Loucy (cell line): ENCODE measurements around the gene DRP2.

Experiments
- H2AFZ ChIP-seq: fragments of 200-600 bp; sonication (generic); 2 replicates; pipeline ENCODE4 v1.6.0; 2016; ENCODE audit warnings: antibody characterized with exemption, mild to moderate bottlenecking, low read length, moderate library complexity
- H3F3A ChIP-seq: fragments of 200-600 bp; 2 replicates; pipeline ENCODE4 v1.6.0; 2016; ENCODE audit warnings: antibody characterized with exemption, low read depth, mild to moderate bottlenecking
- H3K27me3 ChIP-seq: fragments of 200-600 bp; sonication (generic); 2 replicates; pipeline ENCODE4 v1.6.1; 2014; ENCODE audit warnings: low read length, mild to moderate bottlenecking; ENCODE audit not compliant: insufficient read depth, poor library complexity, severe bottlenecking
- H3K36me3 ChIP-seq: fragments of 200-600 bp; sonication (generic); 2 replicates; pipeline ENCODE4 v1.6.1; 2016; ENCODE audit warnings: low read length; ENCODE audit not compliant: insufficient read depth
- H3K4me1 ChIP-seq: fragments of 200-600 bp; sonication (generic); 2 replicates; pipeline ENCODE4 v1.5.1; 2014; ENCODE audit warnings: low read length, mild to moderate bottlenecking; ENCODE audit not compliant: insufficient read depth, poor library complexity, severe bottlenecking
- H3K4me2 ChIP-seq: fragments of 200-600 bp; sonication (generic); 2 replicates; pipeline ENCODE4 v1.6.0; 2014; ENCODE audit warnings: antibody characterized with exemption, low read length, low read depth, mild to moderate bottlenecking; ENCODE audit not compliant: poor library complexity, severe bottlenecking
- H3K4me3 ChIP-seq: fragments of 200-600 bp; sonication (generic); 2 replicates; pipeline ENCODE4 v1.5.1; 2014; ENCODE audit warnings: low read length, mild to moderate bottlenecking, mixed read lengths; ENCODE audit not compliant: poor library complexity, severe bottlenecking
- H3K79me2 ChIP-seq: fragments of 200-600 bp; sonication (generic); 2 replicates; pipeline ENCODE4 v1.6.1; 2014; ENCODE audit warnings: low read length; ENCODE audit not compliant: insufficient read depth
- H3K9ac ChIP-seq: fragments of 200-600 bp; sonication (generic); 2 replicates; pipeline ENCODE4 v1.6.0; 2014; ENCODE audit warnings: mild to moderate bottlenecking, low read depth, low read length, moderate library complexity; ENCODE audit not compliant: poor library complexity, severe bottlenecking
- H3K9me2 ChIP-seq: fragments of 200-600 bp; sonication (generic); replicated peaks from 2 replicates; pipeline ENCODE4 v1.6.1; 2016; ENCODE audit warnings: low read depth, low read length, mixed read lengths
- H3K9me3 ChIP-seq: fragments of 200-600 bp; sonication (generic); 2 replicates; pipeline ENCODE4 v1.6.1; 2014; ENCODE audit warnings: mild to moderate bottlenecking, antibody characterized with exemption, low read length, low read depth; ENCODE audit not compliant: insufficient read depth
- H4K20me1 ChIP-seq: fragments of 200-600 bp; sonication (generic); 2 replicates; pipeline ENCODE4 v1.6.0; 2014; ENCODE audit warnings: antibody characterized with exemption, low read length, mild to moderate bottlenecking; ENCODE audit not compliant: insufficient read depth, poor library complexity, severe bottlenecking
- CTCF ChIP-seq: fragments of 200-600 bp; sonication (generic); conservative IDR thresholded peaks from 2 replicates; pipeline ENCODE4 v1.5.1; 2014; ENCODE audit warnings: mild to moderate bottlenecking, antibody characterized with exemption, low read length
- EZH2phosphoT487 ChIP-seq: fragments of 200-600 bp; IDR thresholded peaks from 2 replicates; pipeline ENCODE4 v1.6.1; 2018; ENCODE audit warnings: antibody characterized with exemption, mild to moderate bottlenecking, moderate library complexity, borderline replicate concordance

DRP2 gene

DNA sequence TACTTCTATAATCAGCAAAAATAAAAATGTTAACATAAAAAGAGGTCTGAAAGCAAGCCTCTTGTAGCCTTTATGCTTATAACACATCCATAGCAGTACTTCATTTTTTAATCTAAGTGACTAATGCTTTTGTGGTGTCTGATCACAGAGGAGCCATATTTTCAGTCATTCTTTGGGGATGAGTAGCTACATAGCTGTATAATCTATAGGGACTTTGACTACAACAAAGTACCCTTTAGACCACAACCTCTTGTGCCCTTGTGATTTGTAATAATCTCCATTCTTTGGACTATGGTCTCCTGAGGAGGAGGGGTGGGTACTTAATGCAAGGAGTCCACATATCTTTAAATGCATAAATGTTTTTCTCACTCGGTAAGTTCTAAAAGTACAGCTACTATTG is 9.6 kb downstream of the DRP2 start:
- Histone ChIP-seq H2AFZ (no peak overlapping the region), H3K4me1 (no peaks in the 10 kb centered on the region), H3K79me2 (no peaks in the 10 kb centered on the region), H3K9ac (no peak overlapping the region), H3K36me3 (no peaks in the 10 kb centered on the region), H3F3A (no peaks in the 10 kb centered on the region), H3K4me2 (no peak overlapping the region), H3K27me3 (no peaks in the 10 kb centered on the region), H4K20me1 (no peaks in the 10 kb centered on the region), H3K4me3 (no peak overlapping the region), H3K9me3 (no peaks in the 10 kb centered on the region), H3K9me2 (no peaks in the 10 kb centered on the region)
- TF ChIP-seq EZH2phosphoT487: no peak
- TF ChIP-seq CTCF: no peak

DNA sequence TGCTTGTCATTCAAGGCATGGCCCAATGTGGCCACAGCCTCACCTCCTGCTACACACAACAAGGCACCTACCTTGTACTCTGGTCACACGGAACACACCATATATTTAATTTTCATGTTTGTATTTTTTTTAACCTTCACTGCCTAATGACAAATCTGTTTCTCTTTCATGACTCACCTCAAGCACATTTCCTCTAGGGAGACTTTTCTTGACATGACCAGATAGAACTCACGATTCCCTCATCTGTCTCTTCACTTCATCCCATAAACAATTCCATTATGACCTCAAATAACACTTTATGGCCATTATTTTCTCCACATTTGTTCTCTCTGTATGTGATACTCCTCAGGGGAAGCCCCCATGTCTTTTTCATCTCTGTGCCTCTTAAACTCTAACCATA is 11.1 kb downstream of the DRP2 start:
- Histone ChIP-seq H3K4me3 (no peak overlapping the region), H2AFZ (no peak overlapping the region), H3K36me3 (no peaks in the 10 kb centered on the region), H3K4me1 (no peaks in the 10 kb centered on the region), H3K9me3 (no peaks in the 10 kb centered on the region), H3K9ac (no peak overlapping the region), H3F3A (no peaks in the 10 kb centered on the region), H3K79me2 (no peaks in the 10 kb centered on the region), H3K4me2 (no peak overlapping the region), H4K20me1 (no peaks in the 10 kb centered on the region), H3K27me3 (no peaks in the 10 kb centered on the region), H3K9me2 (no peaks in the 10 kb centered on the region)
- no peak for TF ChIP-seq CTCF
- no peak for TF ChIP-seq EZH2phosphoT487

DNA sequence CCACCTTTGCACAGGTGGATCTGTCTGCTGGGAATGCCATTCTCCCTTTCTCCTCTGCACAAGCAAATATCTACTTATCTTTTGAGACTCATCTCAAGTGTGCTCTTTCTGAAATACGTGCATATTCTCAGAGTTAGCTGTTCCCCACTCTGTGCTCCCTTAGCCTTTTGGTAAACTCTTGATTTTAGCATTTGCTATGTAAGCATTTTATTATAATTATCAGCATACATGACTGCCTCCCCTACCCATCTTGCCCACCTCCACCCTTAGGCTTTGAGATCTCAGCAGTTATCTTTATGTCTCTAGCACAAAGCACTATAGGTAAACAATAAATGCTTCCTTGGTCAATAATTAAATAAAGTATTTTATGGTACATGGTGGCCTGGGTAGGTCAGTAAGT is 11.5 kb downstream of the DRP2 start:
- Histone ChIP-seq H3K79me2 (no peaks in the 10 kb centered on the region), H3F3A (no peaks in the 10 kb centered on the region), H3K4me2 (no peak overlapping the region), H3K9me2 (no peaks in the 10 kb centered on the region), H3K4me1 (no peaks in the 10 kb centered on the region), H3K4me3 (no peak overlapping the region), H3K27me3 (no peaks in the 10 kb centered on the region), H3K36me3 (no peaks in the 10 kb centered on the region), H2AFZ (no peak overlapping the region), H3K9me3 (no peaks in the 10 kb centered on the region), H4K20me1 (no peaks in the 10 kb centered on the region), H3K9ac (no peak overlapping the region)
- TF ChIP-seq EZH2phosphoT487: no peak
- no peak for TF ChIP-seq CTCF
